Measurements from ENCODE around the gene MID2.
"Not testable (repeated sequence)": the region's sequence is repeated elsewhere in the genome, so short reads cannot be mapped to it uniquely, and the experiment has no call there.

The MID2 gene, protein sequence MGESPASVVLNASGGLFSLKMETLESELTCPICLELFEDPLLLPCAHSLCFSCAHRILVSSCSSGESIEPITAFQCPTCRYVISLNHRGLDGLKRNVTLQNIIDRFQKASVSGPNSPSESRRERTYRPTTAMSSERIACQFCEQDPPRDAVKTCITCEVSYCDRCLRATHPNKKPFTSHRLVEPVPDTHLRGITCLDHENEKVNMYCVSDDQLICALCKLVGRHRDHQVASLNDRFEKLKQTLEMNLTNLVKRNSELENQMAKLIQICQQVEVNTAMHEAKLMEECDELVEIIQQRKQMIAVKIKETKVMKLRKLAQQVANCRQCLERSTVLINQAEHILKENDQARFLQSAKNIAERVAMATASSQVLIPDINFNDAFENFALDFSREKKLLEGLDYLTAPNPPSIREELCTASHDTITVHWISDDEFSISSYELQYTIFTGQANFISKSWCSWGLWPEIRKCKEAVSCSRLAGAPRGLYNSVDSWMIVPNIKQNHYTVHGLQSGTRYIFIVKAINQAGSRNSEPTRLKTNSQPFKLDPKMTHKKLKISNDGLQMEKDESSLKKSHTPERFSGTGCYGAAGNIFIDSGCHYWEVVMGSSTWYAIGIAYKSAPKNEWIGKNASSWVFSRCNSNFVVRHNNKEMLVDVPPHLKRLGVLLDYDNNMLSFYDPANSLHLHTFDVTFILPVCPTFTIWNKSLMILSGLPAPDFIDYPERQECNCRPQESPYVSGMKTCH

GRCh38 chrX:107825698-107826237 lies at the start of gene MID2:
TSS of gene MID2 (plus strand) at chrX:107825866. CDS start at chrX:107826427, 561 bp downstream.
- DNase-seq (ENCODE audit: low spot score), result peak; percentile 27

- DNase-seq (ENCODE audit: low spot score), result peak; percentile 86
Observed at GRCh38 chrX:107776649-107777535, 48.8 kb upstream of the MID2 start.

GRCh38 chrX:107777536-107777832 lies 48.2 kb upstream of the MID2 start, which contains the start of gene NCBP2L:
TSS of gene NCBP2L (plus strand) at chrX:107777733. CDS start at chrX:107794221, 16,488 bp downstream.
- no peak for DNase-seq (ENCODE audit: low spot score)

DNA sequence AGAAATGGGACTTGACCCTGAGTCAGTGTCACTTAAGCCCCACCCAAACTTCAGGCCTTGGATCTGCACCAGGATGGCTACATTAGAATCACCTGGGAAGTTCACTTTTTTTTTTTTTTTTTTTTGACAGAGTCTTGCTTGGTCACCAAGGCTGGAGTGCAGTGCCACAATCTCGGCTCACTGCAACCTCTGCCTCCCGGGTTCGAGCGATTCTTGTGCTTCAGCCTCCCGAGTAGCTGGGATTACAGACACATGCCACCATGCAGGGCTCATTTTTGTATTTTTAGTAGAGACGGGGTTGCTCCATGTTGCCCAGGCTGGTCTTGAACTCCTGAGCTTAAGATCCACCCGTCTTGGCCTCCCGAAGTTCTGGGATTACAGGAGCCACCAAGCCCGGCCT lies 45.1 kb upstream of the MID2 start:
- no peak for DNase-seq (ENCODE audit: low spot score)

DNA sequence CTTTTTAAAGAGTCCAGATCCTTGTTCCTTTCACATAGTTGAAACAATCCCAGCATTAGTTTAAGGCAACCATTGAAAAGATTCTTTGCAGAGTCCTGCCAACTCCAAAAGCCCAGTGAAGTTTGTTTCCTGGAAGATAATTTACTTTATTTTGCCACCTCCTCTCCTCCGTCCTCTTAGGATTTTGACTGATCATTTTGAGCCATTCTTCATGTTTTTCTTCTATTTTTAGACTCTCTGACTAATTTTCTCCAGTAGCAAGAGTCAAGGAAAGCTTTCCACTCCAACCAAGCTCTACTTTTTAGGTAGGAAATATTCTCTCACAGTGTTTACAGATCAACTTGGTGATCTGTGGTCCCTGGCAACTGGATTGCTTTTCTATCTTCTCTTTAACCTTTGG lies 37.8 kb upstream of the MID2 start:
- DNase-seq (ENCODE audit: low spot score), result no peak

DNA sequence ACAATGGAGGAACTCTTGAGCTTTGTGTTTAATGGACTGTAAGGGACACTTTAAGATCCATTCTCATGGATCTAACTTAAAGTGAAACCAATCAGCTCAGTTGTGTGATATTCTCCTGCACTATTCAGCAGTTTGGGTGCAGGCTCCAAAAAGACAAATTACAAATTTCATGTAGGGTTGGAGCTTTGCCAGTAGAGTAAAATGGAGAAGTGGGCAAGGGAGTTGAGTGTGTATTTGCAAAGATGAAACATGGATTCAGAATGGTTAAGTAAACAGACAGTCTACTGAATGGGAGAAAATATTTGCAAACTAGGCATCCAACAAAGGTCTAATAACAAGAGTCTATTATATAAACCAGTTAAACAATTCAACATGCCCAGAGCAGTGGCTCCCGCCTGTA lies 21.2 kb upstream of the MID2 start:
- no peak for DNase-seq (ENCODE audit: low spot score)

- no peak for DNase-seq (ENCODE audit: low spot score)
Observed at GRCh38 chrX:107805179-107805578, 20.5 kb upstream of the MID2 start.

GRCh38 chrX:107810053-107810452 lies 15.6 kb upstream of the MID2 start:
- not testable (repeated sequence) for DNase-seq (ENCODE audit: low spot score)

- DNase-seq (ENCODE audit: low spot score), result no peak
Observed at GRCh38 chrX:107818900-107819521, 6.7 kb upstream of the MID2 start.

DNA sequence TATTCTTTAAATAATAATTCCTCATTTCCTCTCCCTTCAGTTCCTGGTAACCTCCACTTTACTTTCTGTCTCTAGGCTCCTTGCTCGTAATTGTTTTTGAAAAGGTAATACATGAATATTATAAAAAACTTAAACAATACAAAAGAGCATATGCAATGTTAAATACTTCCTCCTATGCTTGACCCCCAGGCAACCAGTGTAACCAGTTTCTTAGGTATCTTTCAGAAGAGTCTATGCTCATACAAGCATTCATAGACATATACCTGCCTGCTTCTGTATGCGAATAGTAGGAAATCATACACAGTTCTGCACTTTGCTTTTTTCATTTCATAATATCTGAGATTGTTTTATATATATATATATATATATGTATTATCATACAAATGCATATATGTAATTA lies 2.6 kb upstream of the MID2 start:
- no peak for DNase-seq (ENCODE audit: low spot score)

GRCh38 chrX:107823456-107823855 lies 2.2 kb upstream of the MID2 start:
- peak; percentile 49 for DNase-seq (ENCODE audit: low spot score)

DNA sequence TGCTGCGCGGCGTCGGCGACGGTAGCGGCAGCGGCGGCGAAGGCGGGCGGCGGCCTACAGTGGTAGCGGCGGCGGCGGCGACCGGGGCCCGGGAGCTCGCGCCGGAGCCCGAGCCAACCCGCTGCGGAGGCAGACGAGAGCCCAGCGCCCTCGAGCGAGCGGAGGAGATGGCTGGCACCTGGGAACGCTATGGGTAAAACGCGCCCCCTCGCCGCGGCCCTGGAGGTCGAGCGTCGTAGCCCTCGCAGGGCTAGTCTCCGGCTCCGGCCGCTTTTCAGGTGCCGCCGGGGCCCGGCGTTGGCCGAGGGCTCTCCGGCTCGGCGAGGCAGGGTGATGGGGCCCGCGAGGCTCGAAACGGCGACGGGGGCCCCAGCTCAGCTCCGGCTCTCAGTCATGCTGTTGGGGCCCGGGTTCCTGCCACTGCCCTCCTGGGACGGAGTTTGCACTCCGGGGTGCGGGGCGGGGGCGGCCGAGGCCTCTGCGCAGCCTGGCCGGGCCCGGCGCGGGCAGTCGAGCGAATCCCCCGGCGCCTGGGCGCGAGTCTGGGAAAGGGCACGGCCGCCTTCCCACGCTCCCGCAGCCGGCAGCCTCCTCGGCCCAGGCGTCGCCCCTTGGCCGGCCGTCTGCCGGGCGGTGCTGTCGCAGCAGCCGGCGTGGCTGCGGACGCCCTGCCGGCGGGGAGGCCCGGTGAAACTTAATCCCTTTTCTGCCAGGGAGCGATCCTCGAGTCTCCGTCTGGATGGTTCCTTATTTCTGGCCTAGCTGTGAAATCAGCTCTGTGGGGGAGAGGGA lies 768 bp downstream of the MID2 start:
- peak; percentile 41 for DNase-seq (ENCODE audit: low spot score)

DNA sequence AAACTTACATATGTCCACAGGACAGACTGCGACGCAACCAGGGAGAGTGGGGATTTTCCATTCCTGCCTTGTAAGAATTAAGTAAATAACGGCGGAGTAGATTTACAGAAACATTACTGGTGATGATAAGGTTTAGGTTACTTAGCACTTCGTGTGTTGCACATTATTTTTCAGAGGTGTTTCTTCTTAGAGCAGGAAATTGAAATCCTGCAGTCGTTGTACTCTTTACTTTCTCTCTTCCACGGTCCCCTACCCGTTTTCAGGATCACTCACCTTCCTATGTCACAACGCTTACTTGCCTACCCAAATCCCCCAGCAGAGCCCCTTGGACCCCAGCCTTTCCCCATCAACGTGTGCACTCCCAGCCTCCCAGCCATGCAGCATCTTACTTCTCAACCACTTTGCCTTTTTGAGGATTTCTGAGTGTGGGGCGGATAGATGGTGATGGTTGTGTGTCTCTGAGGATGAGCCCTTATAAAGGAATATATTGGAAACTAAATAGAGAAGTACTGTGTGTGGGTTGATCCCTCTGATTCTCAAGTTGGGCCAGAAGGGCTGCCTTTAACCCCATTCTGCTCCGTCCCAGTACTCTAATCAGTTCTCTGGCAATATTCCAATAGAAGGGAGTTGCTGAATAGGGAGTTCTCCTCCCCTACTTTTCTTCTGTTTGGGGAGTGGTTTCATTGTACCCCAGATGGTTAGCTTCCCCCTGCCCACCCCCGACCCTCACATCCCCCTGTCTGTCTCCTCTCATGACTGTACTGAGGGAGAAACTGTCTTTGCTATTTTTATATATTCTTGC lies 1.6 kb downstream of the MID2 start:
- DNase-seq (ENCODE audit: low spot score), result no peak

DNA sequence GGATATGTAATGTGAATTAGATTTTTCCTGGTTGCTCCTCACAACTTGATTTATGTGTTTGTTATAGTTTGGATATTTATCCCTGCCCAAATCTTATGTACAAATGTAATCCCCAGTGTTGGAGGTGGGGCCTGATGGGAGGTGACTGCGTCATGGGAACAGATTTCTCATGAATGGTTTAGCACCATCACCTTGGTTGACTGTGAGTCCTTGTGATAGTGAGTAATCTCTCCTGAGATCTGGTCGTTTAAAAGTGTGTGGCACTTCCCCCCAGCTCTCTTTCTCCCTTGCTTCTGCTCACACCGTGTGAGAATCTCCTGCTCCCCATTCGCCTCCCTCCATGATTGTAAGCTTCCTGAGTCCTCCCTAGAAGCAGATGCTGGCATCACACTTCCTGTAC lies 2.2 kb downstream of the MID2 start:
- DNase-seq (ENCODE audit: low spot score), result no peak

- no peak for DNase-seq (ENCODE audit: low spot score)
Observed at GRCh38 chrX:107829878-107830277, 4.2 kb downstream of the MID2 start.

GRCh38 chrX:107831071-107831730 lies 5.5 kb downstream of the MID2 start:
- DNase-seq (ENCODE audit: low spot score), result no peak

GRCh38 chrX:107834275-107835201 lies 8.9 kb downstream of the MID2 start:
- DNase-seq (ENCODE audit: low spot score), result no peak

- DNase-seq (ENCODE audit: low spot score), result no peak
Observed at GRCh38 chrX:107836958-107837357, 11.3 kb downstream of the MID2 start.

All from AG08396 (cell line).